GM08714 (cell line): ENCODE results near the gene WNT2B.

Source experiments
- H3K4me3 ChIP-seq: fragments of 200-500 bp; sonication (Bioruptor generic); 2 replicates; pipeline ENCODE4 v1.5.1; 2014; ENCODE audit warnings: mild to moderate bottlenecking, low read length, inconsistent platforms
- ZNF274 ChIP-seq: IDR thresholded peaks from 2 replicates; pipeline ENCODE4 v1.6.1; 2012; ENCODE audit warnings: mild to moderate bottlenecking, low read depth, low read length

WNT2B gene

DNA sequence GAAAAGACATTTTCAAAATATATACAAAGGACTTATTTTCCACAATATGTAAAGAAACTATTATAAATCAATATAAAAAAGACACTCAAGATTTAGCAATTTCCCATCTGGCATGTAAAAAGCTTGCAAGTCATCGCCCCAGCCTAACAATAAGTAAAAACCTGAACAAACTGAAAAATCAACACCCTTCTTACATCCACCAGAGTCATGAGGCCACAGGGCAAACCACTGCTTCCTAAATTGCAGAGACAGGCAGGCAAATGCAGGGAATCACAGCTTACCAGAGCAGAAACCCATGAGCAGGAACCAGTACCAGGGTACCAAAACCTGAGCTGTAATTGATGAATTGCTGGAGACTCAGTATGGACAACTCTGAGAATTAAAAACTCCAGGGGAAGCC lies 16.7 kb upstream of the WNT2B start:
- no peak overlapping the region for H3K4me3 ChIP-seq
- no peak for TF ChIP-seq ZNF274

DNA sequence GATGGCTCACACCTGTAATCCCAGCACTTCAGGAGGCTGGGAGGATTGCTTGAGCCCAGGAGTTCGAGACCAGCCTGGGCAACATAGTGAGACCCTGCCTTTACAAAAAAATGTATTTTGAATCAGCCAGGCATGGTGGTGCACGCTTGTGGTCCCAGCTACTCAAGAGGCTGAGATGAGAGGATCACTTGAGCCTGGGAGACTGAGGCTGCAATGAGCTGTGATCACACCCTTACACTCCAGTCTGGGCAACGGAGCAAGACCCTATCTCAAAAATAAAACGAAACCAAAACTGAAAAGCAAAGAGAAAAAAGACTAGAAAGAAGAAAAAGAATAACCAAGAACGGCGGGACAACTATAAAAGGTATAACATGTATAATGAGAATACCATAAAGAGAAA lies 15.4 kb upstream of the WNT2B start:
- no peak overlapping the region for H3K4me3 ChIP-seq
- TF ChIP-seq ZNF274 = no peak

DNA sequence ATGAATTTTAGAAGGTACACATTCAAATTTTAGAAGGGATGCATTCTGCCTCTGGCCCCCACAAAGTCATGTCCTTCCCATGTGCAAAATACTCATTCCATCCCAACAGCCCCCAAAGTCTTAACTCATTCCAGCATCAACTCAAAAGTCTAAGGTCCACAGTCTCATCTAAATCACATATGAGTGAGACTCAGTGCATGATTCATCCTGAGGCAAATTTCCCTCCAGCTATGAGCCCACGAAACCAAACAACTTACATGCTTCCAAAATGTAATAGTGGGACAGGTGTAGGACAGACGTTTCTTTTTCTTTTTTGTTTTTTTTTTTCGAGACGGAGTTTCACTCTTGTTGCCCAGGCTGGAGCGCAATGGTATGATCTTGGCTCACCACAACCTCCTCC lies 12.5 kb upstream of the WNT2B start:
- TF ChIP-seq ZNF274 = no peak

DNA sequence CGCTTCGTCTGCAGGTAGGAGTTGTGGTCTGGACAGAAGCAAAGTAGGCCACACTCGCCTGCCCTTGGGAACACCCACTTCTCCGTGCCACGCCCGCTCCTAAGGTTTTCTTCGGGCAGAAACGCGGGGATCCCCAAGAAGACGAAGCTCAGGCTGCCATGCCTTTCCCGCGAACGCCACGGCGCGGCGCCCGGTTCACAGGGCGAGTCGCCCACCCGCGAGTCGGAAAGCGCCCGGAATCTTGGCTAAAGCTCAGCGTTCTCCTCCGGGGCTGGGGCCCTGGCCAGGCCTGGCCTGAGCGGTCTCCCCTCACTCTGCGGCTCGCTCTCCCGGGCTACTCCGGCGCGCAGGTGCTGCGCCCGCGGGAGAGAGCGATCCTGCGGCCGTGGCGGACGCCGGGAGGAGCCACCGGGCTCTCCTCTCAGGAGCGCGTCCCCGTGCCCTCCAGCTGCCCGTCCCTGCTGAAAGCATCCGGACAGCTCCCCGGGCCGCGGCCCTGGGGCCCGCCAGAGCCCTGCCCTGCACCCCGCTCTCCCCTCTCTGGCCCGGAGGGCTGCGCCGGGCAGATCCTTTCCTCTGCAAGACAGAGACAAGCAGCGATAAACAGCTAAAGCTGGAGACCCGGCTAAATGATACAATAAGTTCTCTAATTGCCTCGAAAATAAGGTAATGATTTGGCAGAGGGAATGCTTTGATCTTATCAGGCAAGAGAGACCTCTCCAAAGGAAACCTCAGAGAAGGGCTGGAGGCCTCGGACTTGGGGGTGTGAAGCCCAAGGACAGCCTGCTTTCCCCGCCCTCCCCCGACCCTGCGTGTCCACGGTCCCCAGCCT lies 6.7 kb upstream of the WNT2B start:
- peak overlapping the region; percentile 31; the same call in 1 of the 2 replicates for H3K4me3 ChIP-seq
- TF ChIP-seq ZNF274 = no peak

More for the DNA sequence above, 12.5 kb upstream of the WNT2B start:
- no peak overlapping the region for H3K4me3 ChIP-seq

DNA sequence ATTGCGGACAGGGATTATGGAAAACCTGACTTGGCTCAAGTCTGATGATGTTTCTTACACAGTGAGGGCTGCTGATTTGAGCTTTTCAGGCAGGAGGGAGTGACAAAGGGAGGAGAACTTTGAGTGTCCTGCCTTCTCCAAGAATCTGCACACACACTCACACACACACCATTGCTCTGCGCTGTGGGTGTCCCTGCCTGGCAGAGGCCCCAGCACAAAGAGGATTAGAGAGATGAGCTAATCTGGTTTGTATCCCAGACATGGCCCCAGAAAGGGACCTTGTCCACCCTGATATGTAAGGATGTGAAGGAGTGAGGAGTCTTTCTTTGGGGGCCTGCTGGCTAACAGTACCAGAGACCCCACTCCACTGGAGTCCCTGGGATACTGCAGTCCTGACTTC lies 5.9 kb upstream of the WNT2B start:
- H3K4me3 ChIP-seq = no peak overlapping the region
- no peak for TF ChIP-seq ZNF274

DNA sequence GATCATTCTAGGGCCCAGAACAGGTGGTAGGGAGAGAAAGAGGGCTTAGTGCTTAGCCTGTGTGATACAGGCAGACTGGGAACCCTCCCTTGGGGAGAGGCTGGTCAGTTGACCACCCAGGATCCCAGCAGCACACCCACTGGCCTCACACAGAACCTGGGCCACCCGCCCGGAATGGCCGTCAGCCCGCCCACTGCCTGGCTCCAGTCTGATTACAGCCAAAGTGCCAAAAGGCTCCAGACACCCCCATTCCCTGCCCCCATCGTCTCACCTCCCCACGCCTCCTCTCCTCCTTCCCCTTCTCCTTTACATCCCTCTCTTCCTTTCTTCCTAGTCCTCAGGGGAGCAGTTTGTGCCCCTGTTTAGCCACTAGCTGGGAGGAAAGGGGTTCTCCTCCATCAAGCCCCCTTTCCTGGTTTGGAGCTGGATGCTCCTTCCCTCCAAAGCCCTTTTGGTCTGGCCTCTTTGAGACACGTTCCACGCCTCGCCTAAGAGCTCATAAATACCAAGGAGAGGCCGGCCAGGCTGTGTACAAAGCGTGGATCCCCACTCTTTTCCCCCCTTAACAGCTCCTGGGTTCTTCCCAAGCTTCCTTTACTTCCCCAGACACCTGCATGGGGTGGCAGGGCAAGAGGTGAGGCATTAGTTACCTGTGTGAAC lies 4.6 kb upstream of the WNT2B start:
- H3K4me3 ChIP-seq = no peak overlapping the region
- no peak for TF ChIP-seq ZNF274

DNA sequence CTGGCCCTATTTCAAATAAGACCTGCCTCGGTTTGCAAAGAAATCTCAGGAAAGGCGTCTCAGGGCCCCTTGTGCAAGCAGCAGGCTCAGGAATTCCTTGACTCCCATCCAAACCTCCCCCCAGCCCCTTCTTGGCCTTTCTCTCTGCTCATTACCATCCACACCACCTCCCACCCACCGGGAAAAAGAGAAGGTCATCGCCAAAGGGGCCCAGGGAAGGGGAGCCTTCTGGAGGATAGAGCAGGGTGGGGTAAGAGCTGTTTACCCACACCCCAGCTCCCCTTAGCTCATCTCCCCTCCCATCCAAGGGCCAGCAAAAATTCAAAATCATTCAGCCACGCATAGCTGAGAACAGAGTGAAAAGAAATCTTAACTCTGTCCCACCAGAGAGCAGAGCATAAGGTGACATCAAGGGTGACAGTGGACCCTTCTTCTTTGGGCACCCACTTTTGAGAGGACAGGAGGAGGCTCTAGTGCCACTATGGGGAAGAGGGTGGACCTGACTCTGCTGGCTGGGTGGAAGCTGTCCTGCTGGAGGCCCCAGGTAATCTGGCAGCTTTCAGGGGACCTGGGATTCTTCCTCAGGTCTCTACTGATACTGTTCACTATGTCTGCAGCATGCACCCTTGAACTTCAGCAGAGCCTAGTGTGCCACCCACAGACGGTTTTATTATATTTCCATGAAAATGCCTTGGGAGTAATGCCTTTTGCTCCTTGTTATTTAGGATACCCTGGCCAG lies 3.9 kb upstream of the WNT2B start:
- no peak overlapping the region for H3K4me3 ChIP-seq
- no peak for TF ChIP-seq ZNF274

DNA sequence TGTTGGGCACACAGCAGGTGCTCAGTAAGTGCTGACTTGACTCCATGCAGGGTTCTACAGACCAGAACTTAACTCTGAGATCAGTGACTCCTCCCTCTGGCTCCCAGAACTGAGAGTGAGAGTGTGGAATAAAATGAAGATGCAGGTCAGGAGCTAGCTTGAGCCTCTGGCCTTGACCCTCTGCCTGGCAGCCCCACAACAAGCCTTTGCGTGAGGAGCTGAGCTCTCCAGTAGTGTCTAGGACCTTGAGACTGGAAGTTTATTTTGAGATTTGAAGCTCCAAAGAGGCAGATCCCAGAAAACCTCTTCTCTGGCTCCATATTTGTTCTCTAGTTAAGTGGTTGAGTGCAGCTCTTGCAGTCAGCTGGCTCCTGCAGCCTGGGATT lies 3.4 kb upstream of the WNT2B start:
- no peak for TF ChIP-seq ZNF274
- H3K4me3 ChIP-seq = no peak overlapping the region

DNA sequence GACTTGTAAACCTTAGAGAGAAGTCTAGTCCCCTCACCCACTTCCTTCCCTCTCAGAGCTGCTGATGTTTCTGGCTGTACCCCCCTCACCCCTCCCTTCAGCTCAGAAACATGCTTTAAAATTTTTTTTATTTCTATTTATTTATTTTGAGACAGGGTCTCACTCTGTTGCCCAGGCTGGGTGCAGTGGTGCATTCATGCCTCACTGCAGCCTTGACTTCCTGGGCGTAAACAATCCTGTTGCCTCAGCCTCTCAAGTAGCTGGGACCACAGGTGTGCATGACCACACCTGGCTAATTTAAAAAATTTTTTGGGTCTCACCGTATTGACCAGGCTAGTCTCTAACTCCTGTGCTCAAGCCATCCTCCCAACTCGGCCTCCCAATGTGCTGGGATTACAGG lies 2.9 kb upstream of the WNT2B start:
- TF ChIP-seq ZNF274 = no peak
- H3K4me3 ChIP-seq = no peak overlapping the region

DNA sequence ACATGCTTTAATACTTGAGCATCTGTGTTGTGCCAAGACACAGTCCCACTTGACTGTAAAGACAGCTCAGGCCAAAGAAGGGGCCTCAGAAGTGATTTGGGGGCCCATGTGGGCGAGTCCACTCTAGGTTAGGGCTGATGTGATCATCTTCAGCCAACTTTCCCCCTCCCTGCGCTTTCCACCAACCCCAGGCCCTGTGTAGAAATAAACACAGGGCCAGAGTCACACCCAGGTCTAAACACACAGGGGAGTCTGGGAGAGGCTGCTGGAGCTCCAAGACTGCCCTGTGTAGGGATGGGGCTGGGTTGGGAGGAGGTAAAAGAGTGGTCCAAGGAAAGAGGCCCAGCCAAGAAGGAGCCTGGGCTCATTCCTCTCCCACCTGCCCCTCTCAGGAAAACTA lies 2.5 kb upstream of the WNT2B start:
- no peak for TF ChIP-seq ZNF274
- no peak overlapping the region for H3K4me3 ChIP-seq

DNA sequence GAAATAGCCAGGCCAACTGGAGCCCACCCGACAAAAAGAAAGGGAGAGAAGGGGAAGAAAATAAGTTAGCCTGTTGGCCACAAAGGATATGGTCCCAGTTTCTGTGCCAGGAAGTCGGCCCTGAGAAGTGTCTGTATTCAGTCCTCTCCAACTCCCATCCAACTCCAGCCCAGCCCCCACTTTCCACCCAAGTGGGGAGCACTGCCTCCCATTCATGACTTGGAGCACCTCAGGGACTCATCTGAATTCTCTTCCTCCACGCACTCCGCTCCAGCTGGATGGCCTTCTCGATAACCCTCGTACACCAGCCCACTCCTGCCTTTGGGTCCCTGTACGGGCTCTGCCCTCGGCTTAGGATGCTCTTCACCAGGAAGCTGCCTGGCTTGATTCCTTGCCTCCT lies 2.0 kb upstream of the WNT2B start:
- H3K4me3 ChIP-seq = no peak overlapping the region
- TF ChIP-seq ZNF274 = no peak

DNA sequence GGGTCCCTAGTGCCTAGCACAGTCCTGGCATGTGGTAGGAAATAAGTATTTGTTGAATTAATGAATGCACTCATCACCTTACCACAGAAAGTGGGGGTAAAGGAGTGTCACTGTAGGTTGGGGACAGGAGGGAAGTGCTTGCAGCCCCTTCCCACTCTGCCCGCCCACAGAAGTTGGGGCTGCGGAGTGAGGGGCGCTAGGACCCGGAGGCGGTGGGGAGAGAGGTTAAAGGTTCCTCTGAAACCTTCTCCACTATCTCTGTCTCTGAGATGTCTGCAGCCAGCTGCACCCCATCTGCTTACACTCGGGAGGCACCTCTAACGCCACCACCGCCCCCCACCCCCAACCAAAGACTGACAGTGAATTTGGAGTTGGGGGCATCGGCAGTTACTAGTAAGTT lies 1.4 kb upstream of the WNT2B start:
- no peak overlapping the region for H3K4me3 ChIP-seq
- TF ChIP-seq ZNF274 = no peak

DNA sequence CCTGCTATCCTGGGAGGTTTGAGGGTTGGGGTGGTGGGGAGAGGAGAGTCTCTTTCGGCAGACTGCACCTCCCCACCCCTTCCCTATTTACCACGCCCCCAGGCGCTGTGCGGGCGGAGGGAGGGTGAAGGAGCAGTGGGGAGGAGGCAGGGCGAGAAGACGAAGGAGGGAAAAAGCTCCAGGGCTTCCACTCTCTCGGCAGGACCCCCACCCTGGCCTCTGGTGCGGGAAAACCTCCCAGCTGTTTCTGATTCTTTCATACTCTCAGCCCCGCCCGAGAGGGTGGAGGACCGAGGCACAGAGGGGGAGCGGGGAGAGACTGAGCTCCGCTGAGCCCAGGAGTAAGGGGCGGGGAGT lies 866 bp upstream of the WNT2B start:
- H3K4me3 ChIP-seq = peak overlapping the region; percentile 52; the same call in 1 of the 2 replicates
- no peak for TF ChIP-seq ZNF274

DNA sequence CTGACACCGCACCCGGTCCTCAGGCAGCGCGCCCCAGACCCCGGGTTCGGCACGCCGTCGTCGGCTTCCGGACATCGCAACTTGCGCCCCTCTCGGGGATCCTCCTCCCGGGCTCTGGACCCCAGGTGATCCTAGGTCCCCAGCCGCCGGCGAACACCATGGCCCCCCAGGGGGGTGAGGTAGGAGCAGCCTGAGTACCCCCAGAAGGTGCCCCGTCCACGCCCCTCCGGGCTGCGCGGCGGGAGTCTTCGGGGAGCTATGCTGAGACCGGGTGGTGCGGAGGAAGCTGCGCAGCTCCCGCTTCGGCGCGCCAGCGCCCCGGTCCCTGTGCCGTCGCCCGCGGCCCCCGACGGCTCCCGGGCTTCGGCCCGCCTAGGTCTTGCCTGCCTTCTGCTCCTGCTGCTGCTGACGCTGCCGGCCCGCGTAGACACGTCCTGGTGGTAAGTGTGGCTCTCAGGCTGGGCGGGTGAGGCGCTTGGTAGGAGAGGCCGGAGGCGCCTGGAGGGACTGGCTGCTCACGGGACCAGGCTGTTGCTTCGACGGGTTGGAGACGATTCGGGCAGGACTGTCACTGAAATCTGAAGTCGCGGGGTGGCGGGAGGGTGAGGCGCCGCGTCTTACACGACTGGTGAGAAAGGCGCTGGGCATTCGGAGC lies 367 bp downstream of the WNT2B start:
- no peak for TF ChIP-seq ZNF274
- H3K4me3 ChIP-seq = peak overlapping the region; percentile 52; the same call in 1 of the 2 replicates
